Uterus (tissue), 4 donors: ENCODE results near the gene IL4R. TPM values are rescaled to one million over a fixed set of nuclear protein-coding genes. Genes with fewer than 3 reads are reported as not detected.
"Not testable (repeated sequence)": the region's sequence is repeated elsewhere in the genome, so short reads cannot be mapped to it uniquely, and the experiment has no call there.

Experiments
- DNase-seq, 2 donors: peaks; one replicate each; pipeline ENCODE4 v3.0.0-alpha.2; 2019 to 2020
- H3K27ac ChIP-seq, 2 donors: fragments of 200-600 bp; sonication (generic); 1 replicate in 1 of 2; 2 replicates in 1 of 2; pipeline ENCODE4 v1.5.1; 2016 to 2018
- H3K27me3 ChIP-seq, 2 donors: fragments of 200-600 bp; sonication (generic); one replicate each; pipeline ENCODE4 v1.5.1; 2018 to 2019; ENCODE audit warnings: control low read depth in 1 of 2
- H3K36me3 ChIP-seq, 2 donors: fragments of 200-600 bp; sonication (generic); one replicate each; pipeline ENCODE4 v1.5.1; 2019; ENCODE audit warnings: control low read depth in 1 of 2
- H3K4me1 ChIP-seq, 2 donors: fragments of 200-600 bp; sonication (generic); one replicate each; pipeline ENCODE4 v1.5.1; 2018 to 2019; ENCODE audit warnings: control low read depth in 1 of 2
- H3K4me3 ChIP-seq, 2 donors: fragments of 200-600 bp; sonication (generic); 1 replicate in 1 of 2; 2 replicates in 1 of 2; pipeline ENCODE4 v1.5.1; 2018 to 2019; ENCODE audit warnings: mild to moderate bottlenecking in 1 of 2
- H3K9me3 ChIP-seq, 2 donors: fragments of 200-600 bp; sonication (generic); one replicate each; pipeline ENCODE4 v1.5.1; 2019; ENCODE audit warnings: control low read depth in 1 of 2
- CTCF ChIP-seq, 4 experiments: fragments of 200-600 bp in 2 of 4; fragments of 450-650 bp in 2 of 4; sonication (generic) in 2 of 4; IDR thresholded peaks; one replicate each; pipeline ENCODE4 v1.5.1; 2016 to 2019; ENCODE audit warnings: antibody characterized with exemption in 4 of 4, mild to moderate bottlenecking in 2 of 4, moderate library complexity in 1 of 4
- POLR2A ChIP-seq, 2 donors: fragments of 450-650 bp; IDR thresholded peaks; one replicate each; pipeline ENCODE4 v1.6.1; 2016; ENCODE audit warnings: antibody characterized with exemption in 2 of 2, mild to moderate bottlenecking in 1 of 2, moderate library complexity in 1 of 2
- intact Hi-C: fragments of 100-400 bp; cut with DNase I; formaldehyde crosslinking; loops from one replicate; pipeline ENCODE4 v1.15.1; 2023; ENCODE audit warnings: low total_unique reads
- total RNA-seq, 4 donors: library from RNA; depleted of rRNA in 3 of 4; stranded (reverse); fragments of >200 nt in 3 of 4; gene quantifications; one replicate each; pipeline versions ENCODE4 v1.1.0 to v1.2.4, GENCODE V29; 2014 to 2023
- donor health status: DM: yes; HTN: yes; CAD: no.

Gene IL4R
- total RNA-seq, 4 donors from 2014 or later: 9.4 to 137 (median 45.4) TPM

GRCh38 chr16:27284865-27285675, 28.7 kb upstream of the IL4R start:
- no peak for DNase-seq
- H3K4me3 ChIP-seq: no peak overlapping the region

DNA sequence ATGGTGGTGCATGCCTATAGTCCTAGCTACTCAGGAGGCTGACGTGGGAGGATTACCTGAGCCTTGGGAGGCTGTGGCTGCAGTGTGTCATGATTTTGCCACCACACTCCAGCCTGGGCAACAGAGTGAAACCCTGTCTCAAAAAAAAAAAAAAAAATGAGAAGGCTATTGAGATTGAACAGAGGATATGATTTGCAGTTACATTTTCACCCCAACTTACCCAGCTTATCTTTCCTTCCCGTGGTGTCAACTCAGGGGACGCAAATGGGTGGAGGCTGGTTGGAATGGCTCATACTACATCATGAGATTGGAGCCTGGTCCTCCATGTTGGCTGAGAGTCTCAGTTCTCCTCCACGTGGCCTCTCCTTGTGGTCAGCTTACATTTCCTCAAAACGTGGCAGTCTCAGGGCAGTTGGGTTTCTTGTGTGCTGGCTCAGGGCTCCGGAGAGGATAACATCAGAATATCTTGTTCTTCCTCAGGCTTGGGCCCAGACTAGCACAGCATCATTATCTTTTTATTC, 28.0 kb upstream of the IL4R start:
- peak in 1 of 2 donors; percentile 21 for DNase-seq
- H3K27ac ChIP-seq: peak overlapping the region in 1 of 2 donors; percentile 8
- no peaks in the 10 kb centered on the region for H3K27me3 ChIP-seq
- no peak overlapping the region for H3K4me3 ChIP-seq
- H3K9me3 ChIP-seq: no peaks in the 10 kb centered on the region
- intact Hi-C loops: no loop called here
- H3K4me1 ChIP-seq: no peaks in the 10 kb centered on the region
- TF ChIP-seq CTCF (IDR thresholded peaks at IDR 0.05) (no peak), POLR2A (IDR thresholded peaks at IDR 0.05) (no peak)
- H3K36me3 ChIP-seq: no peaks in the 10 kb centered on the region

More at GRCh38 chr16:27284865-27285675, 28.7 kb upstream of the IL4R start:
- no peaks in the 10 kb centered on the region for H3K9me3 ChIP-seq
- intact Hi-C loops: no loop called here
- no peaks in the 10 kb centered on the region for H3K27me3 ChIP-seq
- no peak for TF ChIP-seq POLR2A (IDR thresholded peaks at IDR 0.05)
- no peak for TF ChIP-seq CTCF (IDR thresholded peaks at IDR 0.05)
- no peak overlapping the region for H3K27ac ChIP-seq
- no peaks in the 10 kb centered on the region for H3K4me1 ChIP-seq
- no peaks in the 10 kb centered on the region for H3K36me3 ChIP-seq

DNA sequence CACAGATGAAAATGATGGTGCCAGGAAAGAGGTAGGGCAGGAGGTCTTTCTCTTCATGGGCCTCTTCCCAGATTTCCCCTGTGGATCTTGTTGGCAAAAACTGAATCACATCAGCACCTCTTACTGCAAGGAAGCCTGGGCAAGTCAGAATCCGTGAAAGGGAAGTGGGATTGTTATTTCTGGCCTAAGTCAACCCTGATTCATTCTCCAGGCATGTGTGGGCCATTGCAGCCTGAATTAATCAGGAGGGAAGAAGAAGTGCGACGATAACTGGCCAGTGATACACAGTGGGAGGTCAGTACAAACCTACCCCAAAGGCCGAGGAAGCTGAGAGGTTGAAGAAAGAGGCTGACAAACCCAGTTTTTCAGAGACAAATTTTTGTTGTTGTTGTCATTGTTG, 27.3 kb upstream of the IL4R start:
- Histone ChIP-seq H3K27me3 (no peaks in the 10 kb centered on the region), H3K4me3 (no peak overlapping the region), H3K9me3 (no peaks in the 10 kb centered on the region), H3K36me3 (no peaks in the 10 kb centered on the region), H3K27ac (peak overlapping the region; percentile 8 to 37), H3K4me1 (no peaks in the 10 kb centered on the region)
- peak in 1 of 2 donors; percentile 31 for DNase-seq
- no peak for TF ChIP-seq CTCF (IDR thresholded peaks at IDR 0.05)
- TF ChIP-seq POLR2A (IDR thresholded peaks at IDR 0.05): no peak
- intact Hi-C loops: no loop called here

GRCh38 chr16:27287051-27287811, 26.5 kb upstream of the IL4R start:
- H3K27me3 ChIP-seq: no peaks in the 10 kb centered on the region
- no peak overlapping the region for H3K4me3 ChIP-seq
- H3K9me3 ChIP-seq: no peaks in the 10 kb centered on the region
- no peaks in the 10 kb centered on the region for H3K4me1 ChIP-seq
- TF ChIP-seq POLR2A (IDR thresholded peaks at IDR 0.05) (no peak), CTCF (IDR thresholded peaks at IDR 0.05) (no peak)
- H3K36me3 ChIP-seq: no peaks in the 10 kb centered on the region
- H3K27ac ChIP-seq: peak overlapping the region in 1 of 2 donors; percentile 8
- intact Hi-C loops: no loop called here
- no peak for DNase-seq

DNA sequence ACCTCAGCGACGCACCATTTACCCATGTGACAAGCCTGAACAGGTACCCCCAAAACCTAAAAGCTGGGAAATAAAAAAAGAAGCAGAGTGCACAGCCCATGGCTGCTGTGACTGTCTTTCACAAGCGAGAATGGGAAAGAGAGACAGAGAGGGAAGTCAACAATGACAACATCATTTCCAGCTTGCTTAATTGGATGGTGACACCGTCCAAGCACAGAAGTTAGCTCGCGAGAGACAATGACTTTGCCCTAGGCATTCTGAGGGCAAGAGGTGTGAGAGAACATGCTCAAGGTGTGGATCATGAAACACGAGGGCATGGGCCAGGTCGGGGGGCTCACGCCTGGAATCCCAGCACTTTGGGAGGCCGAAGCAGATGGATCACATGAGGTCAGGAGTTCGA, 25.9 kb upstream of the IL4R start:
- no peak overlapping the region for H3K27ac ChIP-seq
- H3K27me3 ChIP-seq: no peaks in the 10 kb centered on the region
- no peak overlapping the region for H3K4me3 ChIP-seq
- TF ChIP-seq CTCF (IDR thresholded peaks at IDR 0.05) (no peak), POLR2A (IDR thresholded peaks at IDR 0.05) (no peak)
- no peaks in the 10 kb centered on the region for H3K4me1 ChIP-seq
- no peaks in the 10 kb centered on the region for H3K9me3 ChIP-seq
- no peak for DNase-seq
- intact Hi-C loops: no loop called here
- H3K36me3 ChIP-seq: no peaks in the 10 kb centered on the region

GRCh38 chr16:27288313-27288712, 25.5 kb upstream of the IL4R start:
- DNase-seq, intact Hi-C loops, H3K9me3 ChIP-seq: not testable (repeated sequence)

More at GRCh38 chr16:27288313-27288712, 25.5 kb upstream of the IL4R start:
- not testable (repeated sequence) for H3K4me3 ChIP-seq, H3K4me1 ChIP-seq, H3K36me3 ChIP-seq, H3K27me3 ChIP-seq, H3K27ac ChIP-seq
